ENCODE measurements around the gene TFDP1. TPM values are rescaled to one million over a fixed set of nuclear protein-coding genes. Genes with fewer than 3 reads are reported as not detected.

TFDP1 gene, protein sequence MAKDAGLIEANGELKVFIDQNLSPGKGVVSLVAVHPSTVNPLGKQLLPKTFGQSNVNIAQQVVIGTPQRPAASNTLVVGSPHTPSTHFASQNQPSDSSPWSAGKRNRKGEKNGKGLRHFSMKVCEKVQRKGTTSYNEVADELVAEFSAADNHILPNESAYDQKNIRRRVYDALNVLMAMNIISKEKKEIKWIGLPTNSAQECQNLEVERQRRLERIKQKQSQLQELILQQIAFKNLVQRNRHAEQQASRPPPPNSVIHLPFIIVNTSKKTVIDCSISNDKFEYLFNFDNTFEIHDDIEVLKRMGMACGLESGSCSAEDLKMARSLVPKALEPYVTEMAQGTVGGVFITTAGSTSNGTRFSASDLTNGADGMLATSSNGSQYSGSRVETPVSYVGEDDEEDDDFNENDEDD
- total RNA-seq, result 100 to 1,000 TPM; 242 to 250 TPM

DNA sequence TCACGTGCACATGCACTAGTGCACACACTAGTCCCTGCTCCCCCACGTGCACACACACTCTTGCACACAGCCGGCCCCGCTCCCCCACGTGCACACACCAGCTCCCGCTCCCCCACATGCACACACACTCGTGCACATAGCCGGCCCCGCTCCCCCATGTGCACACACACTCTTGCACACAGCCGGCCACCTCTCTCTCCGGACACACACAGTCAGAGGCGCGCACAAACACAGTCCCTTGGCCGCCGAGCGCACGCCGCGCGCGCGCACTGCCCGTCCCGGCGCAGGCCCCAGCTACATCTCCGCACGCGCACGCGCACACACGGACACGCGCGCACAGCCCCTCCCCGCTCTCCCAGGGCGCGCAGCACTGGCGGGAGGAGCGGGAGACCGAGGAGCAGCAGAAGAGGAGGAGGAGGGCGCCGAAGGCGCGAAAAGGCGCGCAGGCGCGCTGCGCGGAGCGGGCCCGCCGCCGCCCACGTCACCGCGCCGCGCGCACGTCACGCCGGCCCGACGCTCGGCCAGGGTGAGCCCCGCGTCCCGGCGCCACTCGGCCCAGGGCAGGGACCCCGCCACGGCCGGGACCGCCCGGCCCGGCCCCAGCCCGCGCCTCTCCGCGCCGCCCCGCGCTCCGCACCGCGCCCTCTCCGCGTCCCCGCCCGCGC, at the start of gene TFDP1:
TFDP1 (plus strand) TSS at position 549 of the 665 bp plus-strand sequence. CDS start 1,085 bp downstream, outside the sequence.
- peak within 1 kb of the TSS; percentile 89 for H3K27ac Mint-ChIP-seq
- no peaks in the 10 kb centered on the region for H3K9me3 Mint-ChIP-seq
- peak within 1 kb of the TSS; percentile 89 for H3K4me3 Mint-ChIP-seq
- peaks cover 28% of the 10 kb centered on the region for H3K4me1 Mint-ChIP-seq
- H3K36me3 Mint-ChIP-seq, result peaks cover 41% of the 10 kb centered on the region
- peaks cover 4% of the 10 kb centered on the region for H3K27me3 Mint-ChIP-seq
- DNase-seq, result peak; percentile 93

DNA sequence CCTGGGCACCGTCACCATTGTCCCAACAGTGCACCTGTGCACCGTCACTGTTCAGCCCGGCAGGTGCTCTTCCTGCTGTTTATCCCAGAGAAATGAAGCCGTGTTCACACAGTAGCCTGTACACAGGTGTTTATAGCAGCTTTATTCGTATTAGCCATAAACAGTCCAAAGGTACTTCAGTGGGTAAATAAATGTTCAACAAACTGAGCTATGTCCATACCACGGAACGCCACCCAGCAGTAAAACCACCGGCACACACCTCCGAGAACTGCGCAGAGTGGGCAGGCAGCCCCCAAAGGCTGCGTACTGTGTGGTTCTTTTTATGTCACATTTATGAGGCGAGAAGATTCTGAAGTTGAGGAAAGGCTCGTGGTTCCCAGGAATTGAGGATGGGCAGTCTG, 49.2 kb upstream of the TFDP1 start:
- Mint-ChIP-seq H3K27ac (no peak overlapping the region), H3K4me3 (no peak overlapping the region), H3K9me3 (no peaks in the 10 kb centered on the region), H3K27me3 (no peaks in the 10 kb centered on the region), H3K36me3 (peaks cover 6% of the 10 kb centered on the region), H3K4me1 (no peaks in the 10 kb centered on the region)
- DNase-seq, result no peak

DNA sequence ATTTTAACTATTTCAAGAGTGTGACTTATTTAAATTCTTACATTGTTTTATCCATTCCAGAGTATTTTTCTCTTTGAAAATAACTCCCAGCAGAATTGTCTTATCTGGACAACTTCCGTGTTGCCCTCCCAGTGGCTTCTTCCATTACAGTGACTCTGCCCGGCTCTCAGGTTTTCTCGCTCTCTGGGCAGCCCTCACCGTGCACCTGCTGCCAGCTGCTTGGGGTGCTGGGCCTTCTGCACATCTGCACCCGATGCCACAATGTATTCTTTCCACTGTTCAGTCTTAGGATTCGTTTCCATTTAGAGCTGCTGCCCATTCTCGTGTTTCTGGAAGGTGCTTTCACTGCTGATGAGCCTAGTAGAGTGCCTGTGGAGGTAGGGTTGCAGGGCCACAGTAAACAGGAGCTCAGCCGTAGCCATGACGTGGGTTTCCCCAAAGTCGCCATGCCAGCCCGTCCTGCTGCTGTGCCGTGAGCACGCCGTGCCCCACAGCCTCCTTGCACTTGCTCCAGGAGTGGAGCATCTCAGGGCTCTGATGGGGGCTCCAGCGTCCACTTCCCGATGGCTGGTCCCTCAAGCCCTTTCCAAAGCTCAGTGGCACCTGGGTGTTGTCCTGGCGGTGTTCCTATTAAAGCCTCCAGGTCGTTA, 48.0 kb upstream of the TFDP1 start:
- Mint-ChIP-seq H3K9me3 (peaks cover 3% of the 10 kb centered on the region), H3K27ac (no peak overlapping the region), H3K4me3 (no peak overlapping the region), H3K27me3 (no peaks in the 10 kb centered on the region), H3K36me3 (peaks cover 17% of the 10 kb centered on the region), H3K4me1 (no peaks in the 10 kb centered on the region)
- no peak for DNase-seq

GRCh38 chr13:113537205-113537604, 47.3 kb upstream of the TFDP1 start:
- Mint-ChIP-seq H3K9me3 (peaks cover 3% of the 10 kb centered on the region), H3K27ac (no peak overlapping the region), H3K27me3 (no peaks in the 10 kb centered on the region), H3K4me1 (no peaks in the 10 kb centered on the region), H3K4me3 (no peak overlapping the region), H3K36me3 (peaks cover 15% of the 10 kb centered on the region)
- DNase-seq, result no peak

DNA sequence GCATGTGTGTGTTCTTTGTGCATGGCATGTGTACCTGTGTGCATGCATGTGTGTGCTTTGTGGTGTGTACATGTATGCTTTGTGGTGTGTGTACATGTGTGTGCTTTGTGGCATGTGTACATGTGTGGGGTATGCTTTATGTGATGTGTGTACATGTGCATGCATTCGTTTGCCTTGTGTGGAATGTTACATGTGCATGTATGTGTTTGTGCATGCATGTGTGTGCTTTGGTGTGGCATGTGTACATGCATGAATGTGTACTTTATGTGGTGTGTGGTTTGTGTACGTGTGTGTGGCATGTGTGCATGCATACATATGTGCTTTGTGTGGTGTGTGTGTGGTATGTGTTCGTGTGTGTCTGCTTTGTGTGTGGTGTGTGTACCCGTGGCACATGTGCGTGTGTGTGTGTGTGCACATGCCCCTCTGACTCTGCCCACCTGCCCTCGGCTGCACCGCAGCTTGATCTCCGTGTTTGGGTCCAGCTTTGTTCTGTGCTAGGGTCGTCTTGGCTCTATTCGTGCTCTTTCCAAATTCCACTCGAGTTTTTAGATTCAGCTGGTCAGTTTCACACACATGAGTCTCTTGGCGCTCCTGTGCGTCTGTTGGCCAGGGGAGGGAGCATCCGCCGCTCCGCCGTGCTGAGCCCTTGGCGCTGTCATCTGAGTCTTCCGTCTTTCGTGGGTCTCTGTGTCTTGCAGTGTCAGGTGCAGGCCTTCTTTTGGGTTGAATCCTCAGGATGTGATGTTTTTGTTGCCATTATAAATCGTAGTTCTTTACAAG, 46.5 kb upstream of the TFDP1 start:
- no peak overlapping the region for H3K4me3 Mint-ChIP-seq
- peaks cover 3% of the 10 kb centered on the region for H3K9me3 Mint-ChIP-seq
- peaks cover 15% of the 10 kb centered on the region for H3K36me3 Mint-ChIP-seq
- H3K4me1 Mint-ChIP-seq, result no peaks in the 10 kb centered on the region
- no peak for DNase-seq
- no peaks in the 10 kb centered on the region for H3K27me3 Mint-ChIP-seq
- no peak overlapping the region for H3K27ac Mint-ChIP-seq

- H3K27ac Mint-ChIP-seq, result no peak overlapping the region
- no peak overlapping the region for H3K4me3 Mint-ChIP-seq
- H3K4me1 Mint-ChIP-seq, result no peaks in the 10 kb centered on the region
- peaks cover 3% of the 10 kb centered on the region for H3K9me3 Mint-ChIP-seq
- H3K27me3 Mint-ChIP-seq, result no peaks in the 10 kb centered on the region
- DNase-seq, result no peak
- H3K36me3 Mint-ChIP-seq, result peaks cover 15% of the 10 kb centered on the region
These were observed 45.9 kb upstream of the TFDP1 start for GRCh38 chr13:113538689-113539058.

DNA sequence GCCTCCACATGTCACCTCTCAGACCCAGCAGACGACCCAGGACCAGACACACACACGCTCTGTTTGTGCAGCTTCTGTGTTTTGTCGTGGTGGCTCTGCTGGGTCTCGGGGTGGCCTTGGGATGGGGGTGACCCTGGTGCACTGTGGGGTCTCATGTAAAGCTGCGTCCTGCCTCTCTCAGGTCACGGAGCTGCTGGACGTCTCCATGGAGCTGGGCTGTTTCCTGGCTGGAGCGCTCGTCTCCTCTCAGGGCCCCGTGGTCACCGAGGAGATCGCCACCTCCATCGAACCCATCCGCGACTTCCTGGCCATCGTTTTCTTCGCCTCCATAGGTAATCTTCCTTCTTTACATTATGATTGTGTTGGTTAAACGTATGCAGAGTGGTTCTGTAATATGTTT, 45.4 kb upstream of the TFDP1 start:
- peaks cover 3% of the 10 kb centered on the region for H3K9me3 Mint-ChIP-seq
- H3K4me3 Mint-ChIP-seq, result no peak overlapping the region
- H3K36me3 Mint-ChIP-seq, result peaks cover 15% of the 10 kb centered on the region
- H3K4me1 Mint-ChIP-seq, result no peaks in the 10 kb centered on the region
- H3K27ac Mint-ChIP-seq, result no peak overlapping the region
- DNase-seq, result no peak
- no peaks in the 10 kb centered on the region for H3K27me3 Mint-ChIP-seq

- DNase-seq, result no peak
- H3K27ac Mint-ChIP-seq, result no peak overlapping the region
- no peak overlapping the region for H3K4me3 Mint-ChIP-seq
- no peaks in the 10 kb centered on the region for H3K4me1 Mint-ChIP-seq
- H3K27me3 Mint-ChIP-seq, result no peaks in the 10 kb centered on the region
- peaks cover 15% of the 10 kb centered on the region for H3K36me3 Mint-ChIP-seq
- peaks cover 3% of the 10 kb centered on the region for H3K9me3 Mint-ChIP-seq
These were observed 44.7 kb upstream of the TFDP1 start for GRCh38 chr13:113539822-113540221.

DNA sequence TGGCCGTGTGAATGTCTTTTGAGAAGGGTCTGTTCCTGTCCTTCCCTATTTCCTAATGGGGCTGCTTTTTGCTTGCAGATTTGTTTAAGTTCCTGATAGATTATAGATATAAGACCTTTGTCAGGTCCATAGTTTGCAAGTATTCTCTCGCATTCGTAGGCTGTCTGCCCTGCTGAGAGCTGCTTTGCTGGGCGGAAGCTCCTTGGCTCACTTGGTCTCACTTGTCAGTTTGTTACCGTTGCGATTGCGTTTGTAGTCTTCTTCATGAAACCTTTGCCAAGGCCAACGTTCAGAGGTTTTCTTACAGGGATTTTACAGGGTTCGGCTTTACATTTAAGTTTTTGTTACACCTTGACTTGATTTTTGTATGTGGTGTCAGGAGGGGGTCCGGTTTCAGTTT, 44.0 kb upstream of the TFDP1 start:
- peaks cover 3% of the 10 kb centered on the region for H3K9me3 Mint-ChIP-seq
- peaks cover 15% of the 10 kb centered on the region for H3K36me3 Mint-ChIP-seq
- no peaks in the 10 kb centered on the region for H3K27me3 Mint-ChIP-seq
- no peak overlapping the region for H3K27ac Mint-ChIP-seq
- H3K4me3 Mint-ChIP-seq, result no peak overlapping the region
- no peaks in the 10 kb centered on the region for H3K4me1 Mint-ChIP-seq
- no peak for DNase-seq

DNA sequence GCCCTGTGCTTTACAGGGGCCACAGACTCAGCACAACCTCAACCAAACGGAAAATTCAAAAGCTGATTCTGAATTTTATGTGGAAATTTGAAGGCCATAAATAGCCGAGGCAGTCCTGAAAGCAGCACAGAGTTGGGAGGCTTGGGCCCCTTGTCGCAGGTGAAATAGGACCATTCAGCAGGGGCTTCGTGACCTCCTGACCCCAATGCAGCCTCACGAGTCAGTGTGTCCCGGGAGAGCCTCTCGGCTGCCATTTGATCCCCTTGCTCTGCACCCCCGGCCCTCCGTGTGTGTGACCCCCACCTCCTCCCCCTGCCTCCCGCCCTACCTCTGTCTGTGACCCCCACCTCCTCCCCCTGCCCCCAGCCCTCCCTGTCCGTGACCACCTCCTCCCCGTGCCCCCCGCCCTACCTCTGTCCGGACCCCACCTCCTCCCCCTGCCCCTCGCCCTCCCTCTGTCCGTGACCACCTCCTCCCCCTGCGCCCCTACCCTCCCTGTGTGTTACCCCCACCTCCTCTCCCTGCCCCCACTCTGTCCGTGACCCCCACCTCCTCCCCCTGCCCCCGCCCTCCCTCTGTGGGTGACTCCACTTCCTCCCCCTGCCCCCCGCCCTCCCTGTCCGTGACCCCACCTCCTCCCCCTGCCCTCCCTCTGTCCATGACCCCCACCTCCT, 41.7 kb upstream of the TFDP1 start:
- peaks cover 15% of the 10 kb centered on the region for H3K36me3 Mint-ChIP-seq
- no peak for DNase-seq
- H3K27ac Mint-ChIP-seq, result no peak overlapping the region
- H3K27me3 Mint-ChIP-seq, result no peaks in the 10 kb centered on the region
- peaks cover 3% of the 10 kb centered on the region for H3K9me3 Mint-ChIP-seq
- H3K4me1 Mint-ChIP-seq, result no peaks in the 10 kb centered on the region
- no peak overlapping the region for H3K4me3 Mint-ChIP-seq

DNA sequence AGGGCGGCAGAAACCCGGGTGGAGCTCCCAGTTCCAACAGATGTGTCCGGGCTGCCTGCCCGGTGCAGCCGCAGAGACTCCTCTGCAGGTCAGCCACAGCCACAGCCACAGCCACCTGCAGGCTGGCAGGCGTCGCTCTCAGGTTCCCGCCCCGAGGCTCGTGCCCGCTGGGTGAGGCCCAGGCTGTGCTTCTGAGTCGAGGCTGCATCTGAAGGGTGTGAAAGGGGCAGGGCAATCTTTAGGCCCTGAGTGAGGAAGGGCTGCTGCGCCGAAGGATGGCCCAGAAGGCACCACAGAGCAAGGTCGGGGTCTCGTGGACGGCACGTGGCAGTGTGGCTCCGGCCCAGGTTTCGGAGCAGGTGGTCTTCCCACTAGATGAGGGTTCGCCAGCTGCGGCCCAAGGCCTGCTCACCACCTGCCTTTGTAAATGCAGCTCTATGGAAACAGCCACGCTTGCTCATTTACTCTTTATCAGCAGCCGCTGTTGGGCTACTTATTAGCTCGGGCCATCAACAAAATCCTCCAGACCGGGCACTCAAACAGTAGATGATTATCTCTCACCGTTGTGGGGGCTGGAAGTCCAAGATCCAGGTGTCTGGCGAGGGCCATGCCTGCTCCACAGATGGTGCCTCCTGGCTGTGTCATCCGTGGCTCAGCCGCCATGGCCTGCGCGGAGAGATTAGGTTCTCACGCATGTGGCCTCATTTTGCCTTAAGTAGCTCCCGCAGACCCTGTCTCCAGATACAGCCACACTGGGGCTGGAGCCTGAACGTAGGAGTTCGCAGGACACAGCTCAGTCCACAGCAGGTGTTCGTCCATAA, 40.3 kb upstream of the TFDP1 start:
- Mint-ChIP-seq H3K27ac (no peak overlapping the region), H3K9me3 (peaks cover 3% of the 10 kb centered on the region), H3K4me1 (no peaks in the 10 kb centered on the region), H3K36me3 (peaks cover 15% of the 10 kb centered on the region), H3K4me3 (no peak overlapping the region), H3K27me3 (no peaks in the 10 kb centered on the region)
- no peak for DNase-seq

- no peak overlapping the region for H3K27ac Mint-ChIP-seq
- no peak for DNase-seq
- peaks cover 15% of the 10 kb centered on the region for H3K36me3 Mint-ChIP-seq
- H3K9me3 Mint-ChIP-seq, result peaks cover 3% of the 10 kb centered on the region
- no peak overlapping the region for H3K4me3 Mint-ChIP-seq
- H3K27me3 Mint-ChIP-seq, result no peaks in the 10 kb centered on the region
- no peaks in the 10 kb centered on the region for H3K4me1 Mint-ChIP-seq
These were observed 39.7 kb upstream of the TFDP1 start for GRCh38 chr13:113544896-113545295.

GRCh38 chr13:113545455-113545930, 39.1 kb upstream of the TFDP1 start:
- H3K9me3 Mint-ChIP-seq, result peaks cover 3% of the 10 kb centered on the region
- no peak for DNase-seq
- H3K27ac Mint-ChIP-seq, result no peak overlapping the region
- no peaks in the 10 kb centered on the region for H3K27me3 Mint-ChIP-seq
- H3K36me3 Mint-ChIP-seq, result peaks cover 9% of the 10 kb centered on the region
- no peaks in the 10 kb centered on the region for H3K4me1 Mint-ChIP-seq
- H3K4me3 Mint-ChIP-seq, result no peak overlapping the region

Measured in activated naive CD8-positive, alpha-beta T cell treated with anti-CD3 and anti-CD28 coated beads for 36 hours (primary cell).